ENCODE data around the gene HOXB3. TPM values are rescaled to one million over a fixed set of nuclear protein-coding genes. Genes with fewer than 3 reads are reported as not detected.

The HOXB3 gene
- total RNA-seq, 3 donors from 2014 or later, result 13.8 to 36.7 (median 14.4) TPM

GRCh38 chr17:48583708-48584222, 6.3 kb downstream of the HOXB3 start:
- Histone ChIP-seq H3K4me1 (no peaks in the 10 kb centered on the region), H3K36me3 (no peaks in the 10 kb centered on the region), H3K27ac (peak overlapping the region in 1 of 2 donors; percentile 96), H3K27me3 (peaks cover 0 to 91% of the 10 kb centered on the region in 2 donors), H3K9me3 (no peaks in the 10 kb centered on the region), H3K4me3 (no peak overlapping the region)
- TF ChIP-seq POLR2A (IDR thresholded peaks at IDR 0.05) (no peak), POLR2AphosphoS5 (IDR thresholded peaks at IDR 0.05) (no peak)
- TF ChIP-seq, protein P1, sequence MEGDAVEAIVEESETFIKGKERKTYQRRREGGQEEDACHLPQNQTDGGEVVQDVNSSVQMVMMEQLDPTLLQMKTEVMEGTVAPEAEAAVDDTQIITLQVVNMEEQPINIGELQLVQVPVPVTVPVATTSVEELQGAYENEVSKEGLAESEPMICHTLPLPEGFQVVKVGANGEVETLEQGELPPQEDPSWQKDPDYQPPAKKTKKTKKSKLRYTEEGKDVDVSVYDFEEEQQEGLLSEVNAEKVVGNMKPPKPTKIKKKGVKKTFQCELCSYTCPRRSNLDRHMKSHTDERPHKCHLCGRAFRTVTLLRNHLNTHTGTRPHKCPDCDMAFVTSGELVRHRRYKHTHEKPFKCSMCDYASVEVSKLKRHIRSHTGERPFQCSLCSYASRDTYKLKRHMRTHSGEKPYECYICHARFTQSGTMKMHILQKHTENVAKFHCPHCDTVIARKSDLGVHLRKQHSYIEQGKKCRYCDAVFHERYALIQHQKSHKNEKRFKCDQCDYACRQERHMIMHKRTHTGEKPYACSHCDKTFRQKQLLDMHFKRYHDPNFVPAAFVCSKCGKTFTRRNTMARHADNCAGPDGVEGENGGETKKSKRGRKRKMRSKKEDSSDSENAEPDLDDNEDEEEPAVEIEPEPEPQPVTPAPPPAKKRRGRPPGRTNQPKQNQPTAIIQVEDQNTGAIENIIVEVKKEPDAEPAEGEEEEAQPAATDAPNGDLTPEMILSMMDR (IDR thresholded peaks at IDR 0.05), result no peak
- intact Hi-C loops (cut with DNase I; ENCODE audit: low total_unique reads), result no loop called here
- DNase-seq (ENCODE audit: low spot score in 2 of 2), result no peak

- intact Hi-C loops (cut with DNase I; ENCODE audit: low total_unique reads), result no loop called here
- Histone ChIP-seq H3K27ac (peak overlapping the region; percentile 84 to 96), H3K36me3 (no peaks in the 10 kb centered on the region), H3K4me1 (no peaks in the 10 kb centered on the region), H3K27me3 (peaks cover 0 to 90% of the 10 kb centered on the region in 2 donors), H3K9me3 (no peaks in the 10 kb centered on the region), H3K4me3 (peak overlapping the region; percentile 57 to 77 (median 66))
- no peak for DNase-seq (ENCODE audit: low spot score in 2 of 2)
- TF ChIP-seq POLR2A (IDR thresholded peaks at IDR 0.05), result no peak
- TF ChIP-seq POLR2AphosphoS5 (IDR thresholded peaks at IDR 0.05), result no peak
- TF ChIP-seq, protein P1 (IDR thresholded peaks at IDR 0.05), result no peak
Measured at GRCh38 chr17:48582750-48583069, 7.3 kb downstream of the HOXB3 start.

GRCh38 chr17:48579760-48580554, 10.1 kb downstream of the HOXB3 start:
- no peaks in the 10 kb centered on the region for H3K9me3 ChIP-seq
- peaks cover 0 to 7% of the 10 kb centered on the region in 2 donors for H3K4me1 ChIP-seq
- no peak for DNase-seq (ENCODE audit: low spot score in 2 of 2)
- no peak overlapping the region for H3K27ac ChIP-seq
- peak overlapping the region in 2 of 3 donors; percentile 7 to 66 for H3K4me3 ChIP-seq
- intact Hi-C loops (cut with DNase I; ENCODE audit: low total_unique reads), result loop anchor here (5.0 kb wide), 1 partner anchor 38 kb away; no protein-coding TSS in a partner anchor
- TF ChIP-seq POLR2AphosphoS5 (IDR thresholded peaks at IDR 0.05), result no peak
- no peak for TF ChIP-seq POLR2A (IDR thresholded peaks at IDR 0.05)
- TF ChIP-seq, protein P1 (IDR thresholded peaks at IDR 0.05), result no peak
- no peaks in the 10 kb centered on the region for H3K36me3 ChIP-seq
- peaks cover 0 to 86% of the 10 kb centered on the region in 2 donors for H3K27me3 ChIP-seq

DNA sequence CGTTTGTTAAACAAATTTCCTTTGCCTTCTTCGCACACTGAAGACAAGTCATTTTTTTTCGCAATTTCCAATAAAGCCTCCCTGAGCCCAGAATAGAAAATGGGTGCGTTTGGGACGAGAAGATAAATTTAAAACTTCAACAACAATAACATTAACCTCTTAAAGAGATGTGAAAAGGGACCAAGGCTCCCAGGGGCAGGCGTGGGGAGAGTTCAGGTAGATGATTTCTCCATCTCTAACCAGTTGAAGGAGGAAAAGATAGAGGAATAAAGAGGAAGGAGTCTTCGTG, 10.6 kb downstream of the HOXB3 start:
- H3K36me3 ChIP-seq, result no peaks in the 10 kb centered on the region
- intact Hi-C loops (cut with DNase I; ENCODE audit: low total_unique reads), result loop anchor here (5.0 kb wide), 1 partner anchor 37 kb away; no protein-coding TSS in a partner anchor
- TF ChIP-seq POLR2AphosphoS5 (IDR thresholded peaks at IDR 0.05) (no peak), POLR2A (IDR thresholded peaks at IDR 0.05) (no peak)
- TF ChIP-seq, protein P1 (IDR thresholded peaks at IDR 0.05), result no peak
- peak overlapping the region in 1 of 2 donors; percentile 94 for H3K27ac ChIP-seq
- DNase-seq (ENCODE audit: low spot score in 2 of 2), result no peak
- peak overlapping the region in 2 of 3 donors; percentile 57 to 81 for H3K4me3 ChIP-seq
- peaks cover 0 to 7% of the 10 kb centered on the region in 2 donors for H3K4me1 ChIP-seq
- H3K27me3 ChIP-seq, result peaks cover 0 to 82% of the 10 kb centered on the region in 2 donors
- no peaks in the 10 kb centered on the region for H3K9me3 ChIP-seq
